ENCODE results near the gene PRKAR2B.
"Not testable (repeated sequence)": the region's sequence is repeated elsewhere in the genome, so short reads cannot be mapped to it uniquely, and the experiment has no call there.

The PRKAR2B gene

GRCh38 chr7:107029061-107029763 lies 15.3 kb upstream of the PRKAR2B start:
- no peak for DNase-seq

- no peak for DNase-seq
These were observed 14.7 kb upstream of the PRKAR2B start for GRCh38 chr7:107029764-107030286.

GRCh38 chr7:107032050-107032449 lies 12.5 kb upstream of the PRKAR2B start:
- DNase-seq = no peak

GRCh38 chr7:107032720-107033438 lies 11.6 kb upstream of the PRKAR2B start:
- DNase-seq = no peak

DNA sequence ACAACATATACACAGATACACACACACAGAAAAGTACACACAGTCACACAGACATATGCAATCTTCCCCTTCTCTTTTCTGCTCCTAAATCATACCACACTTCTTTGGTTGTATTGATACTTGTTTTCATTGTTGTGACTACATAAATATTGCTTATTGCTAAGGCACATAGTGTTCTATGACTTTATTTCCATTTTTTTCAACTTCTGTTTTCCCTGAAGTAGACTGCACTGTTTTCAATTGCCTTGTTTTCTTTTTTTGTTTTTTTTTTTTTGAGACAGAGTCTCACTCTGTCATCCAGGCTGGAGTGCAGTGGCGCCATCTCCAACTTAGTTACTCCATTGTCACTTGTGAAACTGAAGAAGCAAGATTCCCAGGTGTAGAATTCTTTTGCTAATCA lies 10.0 kb upstream of the PRKAR2B start:
- no peak for DNase-seq

- DNase-seq = no peak
These were observed 9.1 kb upstream of the PRKAR2B start for GRCh38 chr7:107035446-107035845.

GRCh38 chr7:107036535-107036934 lies 8.0 kb upstream of the PRKAR2B start:
- no peak for DNase-seq

- no peak for DNase-seq
These were observed 6.5 kb upstream of the PRKAR2B start for GRCh38 chr7:107037717-107038603.

DNA sequence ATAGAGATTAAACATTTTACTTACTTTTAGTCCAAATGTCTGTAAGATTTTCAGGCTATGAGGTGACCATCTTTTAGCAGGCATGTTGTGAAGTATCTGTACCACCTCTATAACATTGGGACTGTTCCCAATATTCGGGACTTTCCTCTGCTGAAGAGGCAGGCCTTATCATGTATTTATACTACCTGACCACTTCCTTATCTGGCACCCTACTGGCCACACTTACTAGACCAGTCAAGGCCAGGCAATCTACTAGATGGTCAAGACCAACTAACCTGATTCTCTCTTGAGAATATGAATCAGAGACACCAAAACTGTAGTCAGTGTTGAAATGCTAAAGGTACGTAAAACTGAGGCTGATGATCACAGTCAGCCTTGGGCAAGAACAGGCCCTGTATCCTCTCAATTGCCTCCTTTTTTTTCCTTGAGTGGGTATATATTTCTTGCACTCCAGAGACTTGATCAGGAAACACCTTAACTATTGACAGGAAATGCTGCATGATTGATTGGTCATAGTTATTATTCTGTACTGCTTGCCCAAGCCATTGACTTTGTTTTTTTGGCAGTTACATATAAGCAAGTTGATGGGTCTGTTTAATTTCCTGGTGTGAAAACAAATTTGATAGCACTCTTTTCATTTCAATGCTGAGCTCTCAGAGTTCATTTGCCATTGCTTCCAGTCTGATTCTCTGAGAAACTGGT lies 5.2 kb upstream of the PRKAR2B start:
- DNase-seq = no peak

DNA sequence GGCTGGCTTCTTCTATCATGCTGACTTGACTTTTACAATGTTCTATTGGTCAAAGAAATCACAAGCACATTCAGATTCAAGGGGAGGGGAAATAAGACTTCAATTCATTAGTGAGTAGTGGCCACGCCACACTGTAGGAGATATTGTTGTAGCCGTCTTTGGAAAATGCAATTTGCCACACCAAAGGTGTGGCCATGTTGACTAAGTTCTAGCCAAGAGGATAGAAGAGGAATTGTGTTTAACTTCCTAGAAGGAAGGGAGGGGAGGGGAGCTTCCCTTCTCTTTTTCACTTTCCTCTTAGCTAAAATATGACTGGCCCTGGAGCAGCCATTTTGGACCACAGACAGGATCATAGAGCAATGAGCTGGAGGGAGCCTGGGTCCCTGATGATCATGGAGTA lies 3.4 kb upstream of the PRKAR2B start:
- DNase-seq = no peak

GRCh38 chr7:107041764-107042163 lies 2.7 kb upstream of the PRKAR2B start:
- DNase-seq = not testable (repeated sequence)

DNA sequence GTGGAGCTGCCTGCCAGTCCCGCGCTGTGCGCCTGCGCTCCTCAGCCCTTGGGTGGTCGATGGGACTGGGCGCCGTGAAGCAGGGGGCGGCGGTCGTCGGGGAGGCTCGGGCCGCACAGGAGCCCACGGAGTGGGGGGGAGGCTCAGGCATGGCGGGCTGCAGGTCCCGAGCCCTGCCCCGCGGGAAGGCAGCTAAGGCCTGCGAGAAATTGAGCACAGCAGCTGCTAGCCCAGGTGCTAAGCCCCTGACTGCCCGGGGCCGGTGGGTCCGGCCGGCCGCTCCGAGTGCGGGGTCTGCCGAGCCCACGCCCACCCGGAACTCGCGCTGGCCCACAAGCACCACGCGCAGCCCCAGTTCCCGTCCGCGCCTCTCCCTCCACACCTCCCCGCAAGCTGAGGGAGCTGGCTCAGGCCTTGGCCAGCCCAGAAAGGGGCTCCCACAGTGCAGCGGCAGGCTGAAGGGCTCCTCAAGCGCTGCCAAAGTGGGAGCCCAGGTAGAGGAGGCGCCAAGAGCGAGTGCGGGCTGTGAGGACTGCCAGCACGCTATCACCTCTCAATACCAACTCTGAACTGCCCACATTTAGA lies 2.1 kb upstream of the PRKAR2B start:
- not testable (repeated sequence) for DNase-seq

- no peak for DNase-seq
These were observed 1.0 kb upstream of the PRKAR2B start for GRCh38 chr7:107043491-107043890.

GRCh38 chr7:107043921-107044346 lies 571 bp upstream of the PRKAR2B start:
- DNase-seq = no peak

- DNase-seq = no peak
These were observed 873 bp downstream of the PRKAR2B start for GRCh38 chr7:107045195-107045960.

GRCh38 chr7:107045980-107046379 lies 1.5 kb downstream of the PRKAR2B start:
- DNase-seq = no peak

DNA sequence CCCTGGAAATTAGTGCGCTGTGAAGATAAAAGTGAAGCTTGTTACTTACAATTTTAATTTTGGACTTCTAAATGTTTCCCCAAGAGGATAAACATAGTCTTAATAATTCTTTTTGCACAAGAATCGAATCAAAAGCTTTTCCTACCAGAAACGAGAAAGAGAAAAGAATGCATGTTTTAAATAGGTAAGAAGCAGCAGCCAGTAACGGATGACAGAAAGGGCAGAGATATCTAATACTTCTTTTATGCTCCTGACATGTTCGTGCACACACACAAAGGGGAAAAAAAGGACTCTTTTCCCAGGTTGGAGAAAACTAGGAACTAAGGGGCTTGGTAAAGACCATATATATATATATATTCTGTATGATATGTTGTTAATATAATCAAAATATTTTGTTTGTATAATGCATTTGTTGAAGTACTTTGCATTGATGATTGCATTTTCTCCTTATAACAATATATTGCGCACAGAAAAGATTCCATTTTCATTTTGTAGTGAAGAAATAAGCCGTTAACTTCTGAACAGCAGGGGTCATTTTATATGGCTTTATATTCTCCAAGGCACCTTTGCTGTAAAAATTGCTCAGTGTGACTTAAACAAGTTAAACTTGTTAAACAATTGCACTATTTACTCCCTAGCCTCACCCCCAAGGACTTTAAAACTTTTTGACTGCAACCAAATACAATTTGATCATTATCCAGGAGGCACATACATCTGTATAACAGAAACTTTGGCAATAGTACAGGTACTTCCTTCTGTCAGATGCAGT lies 2.2 kb downstream of the PRKAR2B start:
- DNase-seq = no peak

GRCh38 chr7:107047902-107048782 lies 3.6 kb downstream of the PRKAR2B start:
- DNase-seq = no peak

DNA sequence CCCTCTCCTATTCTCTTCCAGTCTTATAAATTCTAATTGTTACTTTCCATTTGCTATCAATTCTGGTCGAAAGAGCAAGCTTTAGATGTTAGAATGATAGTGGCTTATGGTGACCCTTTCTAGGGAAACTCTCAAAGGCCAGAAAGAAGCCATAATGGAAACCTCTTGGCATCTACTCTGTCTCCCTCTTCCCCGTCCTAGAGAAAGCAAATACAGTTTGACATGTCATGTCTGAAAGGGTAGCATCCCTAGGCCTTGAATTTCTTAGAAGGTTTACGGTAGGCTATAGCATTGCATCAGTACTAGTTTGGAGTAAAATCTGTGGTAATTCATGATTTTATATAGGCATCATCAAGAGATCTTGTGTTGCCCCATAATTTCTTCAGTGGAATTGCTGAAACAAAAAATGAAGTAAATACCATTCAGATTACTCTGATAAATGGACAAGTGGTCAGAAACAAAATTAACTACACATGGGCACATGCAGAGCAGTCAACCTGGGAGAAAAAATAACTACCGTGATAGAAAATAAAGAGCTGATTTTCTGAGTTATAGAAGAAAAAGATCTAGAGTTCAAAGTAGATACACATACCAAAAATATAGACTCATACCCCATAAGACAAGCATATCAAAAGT lies 4.4 kb downstream of the PRKAR2B start:
- DNase-seq = no peak
